Choroid plexus epithelial cell (primary cell): ENCODE results near the gene CNIH3.

Source experiments
- DNase-seq: peaks from one replicate; pipeline ENCODE4 v3.0.0-alpha.2; 2010; ENCODE audit warnings: low read depth
- H3K4me3 ChIP-seq: 2 replicates; pipeline ENCODE4 v1.5.1; 2011; ENCODE audit warnings: low read depth, mild to moderate bottlenecking, control low read depth, low read length, moderate library complexity
- TF ChIP-seq, protein P1 (sequence below): conservative IDR thresholded peaks from 2 replicates; pipeline ENCODE4 v1.5.1; 2011; ENCODE audit warnings: low read depth, mild to moderate bottlenecking, control low read depth, inconsistent platforms, low read length, moderate library complexity

Gene CNIH3

DNA sequence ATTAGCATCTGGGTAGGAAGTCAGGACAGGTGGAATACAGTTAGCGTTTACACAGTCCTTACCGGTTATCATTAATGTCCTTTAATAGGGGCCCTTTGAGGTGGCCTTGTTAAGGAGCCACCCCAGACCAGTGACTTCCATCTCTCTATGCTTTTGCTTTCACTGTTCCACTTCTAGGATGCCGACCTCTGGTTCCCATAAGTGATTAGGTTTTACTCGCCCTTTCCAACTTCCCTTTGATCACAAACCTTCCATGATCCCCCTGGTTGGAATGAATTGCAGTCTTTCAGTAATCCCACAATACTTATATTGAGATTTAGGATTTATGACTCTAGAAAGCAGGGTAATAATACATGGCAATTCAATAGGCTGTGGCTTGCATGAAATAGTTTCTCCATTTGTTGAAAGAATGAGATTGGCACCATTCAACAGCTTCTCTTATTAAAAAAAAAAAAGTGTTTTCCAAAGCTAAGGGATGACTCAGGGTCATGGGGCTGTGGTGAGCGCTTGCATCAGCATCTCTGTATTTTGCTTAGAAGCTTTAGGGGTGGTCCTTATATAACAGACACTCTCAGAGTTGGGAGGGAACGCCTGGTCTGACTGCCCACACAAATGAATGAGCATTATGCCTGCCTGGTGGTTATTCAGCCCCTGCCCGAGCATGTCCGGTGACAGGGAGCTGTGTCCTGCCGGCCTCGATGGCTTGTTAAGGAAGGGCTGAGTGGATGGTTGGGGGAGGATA, 110.5 kb downstream of the CNIH3 start:
- peak; percentile 91 for DNase-seq
- no peak overlapping the region for H3K4me3 ChIP-seq

DNA sequence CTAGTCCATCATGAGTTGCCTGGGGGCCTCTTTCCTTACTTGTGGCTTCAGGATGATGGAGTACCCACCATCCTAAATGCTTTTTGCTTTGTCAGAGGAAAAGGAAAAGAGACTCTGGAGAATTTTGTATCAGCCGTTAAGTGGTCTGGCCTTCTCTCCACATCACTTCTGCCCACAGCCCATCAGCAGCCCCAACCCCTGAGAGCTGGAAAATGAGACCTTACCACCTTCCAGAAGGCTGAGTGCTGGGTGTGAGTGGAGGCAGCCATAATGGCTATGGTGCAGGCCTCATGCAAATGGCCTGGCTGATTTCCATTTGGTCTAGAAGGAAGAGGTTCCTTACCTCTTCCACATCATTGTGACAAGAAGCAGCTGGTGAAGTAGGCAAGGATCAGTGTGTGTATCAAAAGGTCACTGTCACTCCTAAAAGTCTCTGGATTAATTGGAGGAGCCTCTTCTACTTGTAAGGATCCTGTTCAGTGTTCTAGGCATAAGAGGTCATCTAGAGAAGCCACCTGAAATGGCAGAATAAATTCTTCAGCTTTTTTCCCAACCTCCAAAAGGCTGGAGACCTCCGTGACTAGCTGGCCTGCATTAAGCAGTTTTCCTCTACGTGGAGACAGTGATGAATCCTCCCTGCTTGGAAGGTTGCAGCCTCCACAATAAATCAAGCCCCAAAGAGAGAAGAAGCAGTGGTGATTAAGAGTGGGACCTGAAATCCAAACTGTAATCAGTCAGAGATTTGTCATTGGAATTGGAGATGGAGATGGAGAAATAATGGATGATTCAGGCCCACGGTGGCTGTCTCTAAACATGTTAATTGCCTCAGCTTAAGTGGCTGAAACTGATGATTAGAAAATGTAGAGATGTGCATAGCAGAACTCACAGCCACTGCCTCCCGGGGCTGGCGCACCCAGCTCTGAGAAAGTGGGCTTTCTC, 111.5 kb downstream of the CNIH3 start:
- TF ChIP-seq, protein P1, sequence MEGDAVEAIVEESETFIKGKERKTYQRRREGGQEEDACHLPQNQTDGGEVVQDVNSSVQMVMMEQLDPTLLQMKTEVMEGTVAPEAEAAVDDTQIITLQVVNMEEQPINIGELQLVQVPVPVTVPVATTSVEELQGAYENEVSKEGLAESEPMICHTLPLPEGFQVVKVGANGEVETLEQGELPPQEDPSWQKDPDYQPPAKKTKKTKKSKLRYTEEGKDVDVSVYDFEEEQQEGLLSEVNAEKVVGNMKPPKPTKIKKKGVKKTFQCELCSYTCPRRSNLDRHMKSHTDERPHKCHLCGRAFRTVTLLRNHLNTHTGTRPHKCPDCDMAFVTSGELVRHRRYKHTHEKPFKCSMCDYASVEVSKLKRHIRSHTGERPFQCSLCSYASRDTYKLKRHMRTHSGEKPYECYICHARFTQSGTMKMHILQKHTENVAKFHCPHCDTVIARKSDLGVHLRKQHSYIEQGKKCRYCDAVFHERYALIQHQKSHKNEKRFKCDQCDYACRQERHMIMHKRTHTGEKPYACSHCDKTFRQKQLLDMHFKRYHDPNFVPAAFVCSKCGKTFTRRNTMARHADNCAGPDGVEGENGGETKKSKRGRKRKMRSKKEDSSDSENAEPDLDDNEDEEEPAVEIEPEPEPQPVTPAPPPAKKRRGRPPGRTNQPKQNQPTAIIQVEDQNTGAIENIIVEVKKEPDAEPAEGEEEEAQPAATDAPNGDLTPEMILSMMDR = no peak
- DNase-seq = no peak
- no peak overlapping the region for H3K4me3 ChIP-seq

More for the DNA sequence above, 110.5 kb downstream of the CNIH3 start:
- TF ChIP-seq, protein P1 = no peak

DNA sequence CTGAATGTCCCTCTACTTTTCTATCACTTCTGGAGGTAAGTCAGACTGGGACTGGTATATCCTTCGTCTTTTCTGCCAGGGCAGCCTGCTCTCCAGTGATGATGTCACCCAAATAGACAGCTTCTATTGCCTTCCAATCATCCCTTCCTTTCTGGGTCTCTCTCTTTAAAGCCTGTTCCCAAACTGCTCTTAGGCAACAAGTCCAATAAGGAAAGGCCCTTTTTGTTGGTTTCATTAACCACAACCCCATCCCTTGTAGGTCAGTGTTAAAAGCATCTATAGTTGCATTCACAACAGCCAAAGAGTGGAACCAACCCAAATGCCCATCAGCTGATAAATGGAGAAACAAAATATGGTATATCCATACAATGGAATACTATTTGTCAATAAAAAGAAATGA, 114.4 kb downstream of the CNIH3 start:
- TF ChIP-seq, protein P1 = no peak
- no peak for DNase-seq
- H3K4me3 ChIP-seq = no peak overlapping the region

DNA sequence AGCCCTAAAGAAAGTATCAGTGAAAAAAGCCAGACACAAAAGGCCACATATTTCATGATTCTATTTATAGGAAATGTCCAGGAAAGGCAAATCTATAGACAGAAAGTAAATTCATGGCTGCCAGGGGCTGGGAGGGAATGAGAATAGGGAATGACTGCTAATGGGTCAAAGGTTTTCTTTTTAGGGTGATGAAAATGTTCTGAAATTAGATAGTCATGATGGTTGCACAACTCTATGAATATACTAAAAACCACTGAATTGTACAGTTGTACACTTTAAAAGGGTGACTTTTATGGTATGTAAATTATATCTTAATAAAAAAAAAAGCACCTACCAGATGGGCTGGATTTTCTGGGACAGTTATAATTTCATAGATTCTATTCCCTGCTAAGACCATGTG, 114.8 kb downstream of the CNIH3 start:
- TF ChIP-seq, protein P1 = no peak
- H3K4me3 ChIP-seq = no peak overlapping the region

DNA sequence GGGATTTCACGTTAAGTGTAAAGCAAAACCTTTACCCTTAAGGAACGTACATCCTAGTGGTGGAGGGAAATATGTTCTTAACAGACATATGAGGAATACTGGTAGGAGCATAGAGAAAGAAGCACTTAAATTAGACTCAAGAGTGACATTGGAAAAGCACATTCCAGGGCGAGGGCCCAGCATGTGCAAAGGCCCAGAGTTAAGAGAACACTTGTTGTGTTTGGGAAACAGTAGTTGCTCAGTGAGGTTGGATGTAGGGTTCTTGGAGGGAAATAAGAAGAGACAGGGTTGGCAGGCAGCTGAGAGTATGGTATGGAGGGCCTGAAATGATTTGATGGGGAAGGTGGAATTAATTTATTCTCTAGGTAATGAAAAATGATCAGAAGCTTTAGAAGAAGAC, 115.5 kb downstream of the CNIH3 start:
- TF ChIP-seq, protein P1 = no peak
- DNase-seq = no peak
- no peak overlapping the region for H3K4me3 ChIP-seq

More for the DNA sequence above, 114.8 kb downstream of the CNIH3 start:
- DNase-seq = peak; percentile 31

DNA sequence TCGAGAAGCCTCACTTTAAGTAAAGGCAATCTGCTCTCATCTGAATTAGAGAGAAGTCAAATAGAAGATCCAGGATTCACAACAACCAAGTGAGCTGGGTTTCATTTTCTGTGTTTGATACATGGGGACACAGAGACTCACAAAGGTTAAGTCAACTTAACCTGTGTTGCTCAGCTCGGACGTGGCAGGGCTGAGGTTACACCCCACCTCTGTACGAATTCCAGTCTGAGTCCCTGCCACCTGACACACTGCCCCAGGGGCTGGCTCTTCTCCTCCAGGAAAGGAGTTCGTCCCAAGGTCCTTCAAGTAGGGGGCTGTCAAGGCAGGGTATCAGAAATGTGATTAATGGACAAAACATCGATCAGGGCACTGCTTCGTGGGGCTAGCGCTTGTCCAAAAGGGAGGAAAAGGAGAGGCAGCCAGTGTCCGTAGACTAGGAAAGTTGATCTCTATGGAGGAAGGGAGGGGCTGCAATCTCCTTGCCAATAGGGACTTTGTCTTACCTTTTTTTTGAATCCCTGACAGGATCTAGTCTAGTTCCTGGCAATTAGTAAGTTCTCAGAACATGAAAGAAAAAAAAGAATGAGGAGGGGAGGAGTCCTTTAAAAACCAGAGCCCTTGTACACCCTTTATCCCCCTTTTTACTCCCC, 116.4 kb downstream of the CNIH3 start:
- no peak for DNase-seq
- TF ChIP-seq, protein P1 = no peak
- H3K4me3 ChIP-seq = no peak overlapping the region
